GM18868 (cell line): ENCODE results near the gene TCEAL1.
"Not testable (repeated sequence)": the region's sequence is repeated elsewhere in the genome, so short reads cannot be mapped to it uniquely, and the experiment has no call there.

ENCODE experiments used
- ATAC-seq: cut with Tn5 transposase; IDR thresholded peaks from one replicate; pipeline ENCODE4 v1.9.1; 2021; ENCODE audit warnings: mild to moderate bottlenecking, moderate library complexity; ENCODE audit not compliant: unreplicated experiment

Gene TCEAL1, protein sequence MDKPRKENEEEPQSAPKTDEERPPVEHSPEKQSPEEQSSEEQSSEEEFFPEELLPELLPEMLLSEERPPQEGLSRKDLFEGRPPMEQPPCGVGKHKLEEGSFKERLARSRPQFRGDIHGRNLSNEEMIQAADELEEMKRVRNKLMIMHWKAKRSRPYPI

DNA sequence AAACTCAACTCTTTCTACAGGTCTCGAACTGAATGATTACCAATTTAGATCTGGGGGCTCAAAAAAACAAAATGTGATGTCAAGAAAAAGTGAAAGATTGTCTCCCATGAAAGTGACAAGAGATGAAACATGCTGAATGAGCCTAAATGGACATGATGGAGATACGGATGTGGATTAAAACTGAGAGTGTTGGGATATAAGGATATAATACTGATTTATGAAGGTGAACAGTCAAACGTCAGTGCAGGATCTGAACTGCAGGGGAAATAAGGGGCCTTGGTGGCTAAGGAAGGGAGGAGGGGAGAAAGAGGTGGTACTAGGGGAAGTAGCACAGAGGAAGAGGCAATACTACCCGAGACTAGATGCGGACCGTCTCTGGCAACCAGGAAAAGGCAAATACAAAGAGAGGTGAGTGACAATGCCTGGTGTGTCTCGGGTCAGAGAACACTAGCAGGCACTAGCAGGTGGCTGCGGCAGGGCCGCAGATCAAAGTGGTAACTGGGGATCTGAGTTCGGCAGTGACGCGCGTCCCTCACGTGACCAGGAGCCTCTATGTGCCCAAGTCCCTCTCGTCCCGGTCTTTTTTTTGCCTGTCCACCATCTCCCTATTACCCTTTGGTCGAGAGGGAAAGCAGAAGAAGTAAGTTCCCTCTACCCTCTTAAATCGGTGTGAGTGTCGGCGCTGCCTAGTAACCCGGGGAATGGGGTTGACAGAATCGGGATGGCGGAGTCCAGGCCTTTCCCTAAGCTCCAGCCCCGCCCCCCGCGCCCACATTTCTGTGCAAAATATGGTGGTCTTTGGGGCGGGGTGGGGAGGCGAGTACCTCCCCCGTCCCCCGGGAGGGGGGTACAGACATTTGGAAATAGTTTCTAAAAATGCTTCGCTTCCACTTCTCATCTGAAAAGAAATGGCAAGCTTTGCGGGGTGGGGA lies at the start of gene TCEAL1:
TCEAL1 (plus strand) TSS at position 590 of the 932 bp plus-strand sequence. CDS start 942 bp downstream, outside the sequence.
- peak; percentile 58 for ATAC-seq

DNA sequence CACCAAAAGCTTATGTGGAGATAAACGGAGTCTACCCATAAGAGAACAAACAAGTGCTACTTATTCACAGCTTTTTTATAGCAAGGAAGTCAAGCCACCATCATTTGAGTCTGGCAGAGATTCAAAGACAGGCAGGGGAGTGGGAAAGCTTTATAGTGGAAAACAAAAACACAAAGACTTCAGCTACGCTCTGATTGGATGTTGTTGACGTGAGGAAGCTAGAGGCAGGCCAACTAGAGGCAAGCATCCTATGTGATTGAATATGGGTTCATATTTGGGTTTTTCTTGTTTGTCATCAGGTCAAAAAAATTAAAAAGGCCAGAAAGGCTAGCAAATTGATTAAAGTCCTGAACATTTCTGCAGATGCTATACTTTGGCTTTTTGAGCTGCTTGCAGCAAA lies 44.2 kb upstream of the TCEAL1 start:
- ATAC-seq: no peak

DNA sequence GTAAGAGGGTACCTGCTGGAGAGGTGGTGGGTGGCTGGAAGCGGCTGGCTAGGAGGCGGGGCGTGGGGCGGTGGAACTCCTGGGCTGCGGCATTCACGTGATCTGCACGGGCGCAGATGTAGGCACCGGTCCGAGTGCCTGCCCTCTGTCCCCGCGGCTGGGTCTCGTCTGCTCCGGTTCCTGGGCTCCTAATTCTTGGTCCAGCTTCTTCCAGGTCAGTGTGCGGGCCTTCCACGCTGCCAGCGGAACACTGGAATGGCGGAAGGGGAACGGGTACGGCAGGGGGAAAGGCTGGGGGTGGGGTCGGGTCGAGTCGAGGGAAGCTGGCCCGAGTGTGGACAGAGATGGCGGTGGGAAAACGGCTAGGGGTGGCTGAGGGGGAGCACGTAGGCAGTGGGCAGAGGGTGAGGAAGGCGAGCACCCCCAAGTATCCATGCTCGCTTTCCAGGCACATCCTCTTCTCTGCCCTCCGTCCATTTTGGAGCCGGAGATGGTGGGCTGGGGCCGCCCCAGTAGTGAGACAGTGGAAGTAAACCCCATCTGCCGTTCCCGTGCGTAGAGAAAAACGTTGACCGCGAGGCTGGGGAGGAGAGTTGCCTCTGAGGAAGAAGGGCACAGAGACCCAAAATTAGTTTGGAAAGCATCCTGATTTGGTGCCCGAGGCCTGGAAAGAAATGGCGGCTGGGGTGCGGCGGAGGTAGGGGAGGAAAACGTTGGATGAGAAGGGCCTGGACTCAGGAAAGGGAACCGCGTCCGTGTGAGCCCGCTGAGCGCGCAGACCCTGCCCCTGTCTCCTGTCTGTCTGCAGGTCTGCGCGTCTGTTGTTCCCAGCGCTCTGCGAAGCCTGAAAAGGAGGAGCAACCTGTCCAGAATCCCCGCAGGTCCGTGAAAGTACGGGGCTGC lies 43.1 kb upstream of the TCEAL1 start, which contains the start of gene TCEAL4:
TCEAL4 (plus strand) TSS at position 105 of the 903 bp plus-strand sequence. CDS start 1,161 bp downstream, outside the sequence.
- peak; percentile 94 for ATAC-seq

DNA sequence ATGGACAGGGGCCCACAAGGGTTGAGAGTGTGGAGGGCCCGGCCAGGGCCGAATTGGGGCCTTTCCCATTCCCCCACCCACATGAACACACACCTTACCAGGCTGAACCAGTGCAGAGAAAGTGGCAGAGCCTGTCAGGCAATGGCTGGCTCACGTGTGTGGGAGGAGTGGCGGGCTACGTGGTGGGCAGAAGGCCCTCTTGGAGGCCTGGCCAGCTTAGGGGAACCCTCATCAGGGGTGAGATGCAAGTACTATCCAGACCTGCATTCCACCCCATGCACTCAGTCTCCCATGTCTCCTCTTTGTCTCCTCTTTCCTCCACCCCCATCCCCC lies 42.5 kb upstream of the TCEAL1 start:
- peak; percentile 49 for ATAC-seq

DNA sequence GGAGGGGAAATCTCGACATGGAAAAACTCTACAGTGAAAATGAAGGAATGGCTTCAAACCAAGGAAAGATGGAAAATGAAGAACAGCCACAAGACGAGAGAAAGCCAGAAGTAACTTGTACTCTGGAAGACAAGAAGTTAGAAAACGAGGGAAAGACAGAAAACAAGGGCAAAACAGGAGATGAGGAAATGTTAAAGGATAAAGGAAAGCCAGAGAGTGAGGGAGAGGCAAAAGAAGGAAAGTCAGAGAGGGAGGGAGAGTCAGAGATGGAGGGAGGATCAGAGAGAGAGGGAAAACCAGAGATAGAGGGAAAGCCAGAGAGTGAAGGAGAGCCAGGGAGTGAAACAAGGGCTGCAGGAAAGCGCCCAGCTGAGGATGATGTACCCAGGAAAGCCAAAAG lies 42.1 kb upstream of the TCEAL1 start:
- ATAC-seq: no peak

DNA sequence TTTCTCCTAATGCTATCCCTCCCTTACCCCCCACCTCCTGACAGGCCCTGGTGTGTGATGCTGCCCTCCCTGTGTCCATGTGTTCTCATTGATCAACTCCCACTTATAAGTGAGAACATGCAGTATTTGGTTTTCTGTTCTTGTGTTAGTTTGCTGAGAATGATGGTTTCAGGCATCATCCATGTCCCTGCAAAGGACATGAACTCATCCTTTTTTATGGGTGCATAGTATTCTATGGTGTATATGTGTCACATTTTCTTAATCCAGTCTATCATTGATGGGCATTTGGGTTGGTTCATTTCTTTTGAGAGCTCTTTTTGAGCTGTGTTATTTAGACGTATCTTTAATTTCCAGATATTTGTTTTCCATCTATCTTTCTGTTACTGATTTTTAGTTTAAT lies 36.5 kb upstream of the TCEAL1 start:
- not testable (repeated sequence) for ATAC-seq

DNA sequence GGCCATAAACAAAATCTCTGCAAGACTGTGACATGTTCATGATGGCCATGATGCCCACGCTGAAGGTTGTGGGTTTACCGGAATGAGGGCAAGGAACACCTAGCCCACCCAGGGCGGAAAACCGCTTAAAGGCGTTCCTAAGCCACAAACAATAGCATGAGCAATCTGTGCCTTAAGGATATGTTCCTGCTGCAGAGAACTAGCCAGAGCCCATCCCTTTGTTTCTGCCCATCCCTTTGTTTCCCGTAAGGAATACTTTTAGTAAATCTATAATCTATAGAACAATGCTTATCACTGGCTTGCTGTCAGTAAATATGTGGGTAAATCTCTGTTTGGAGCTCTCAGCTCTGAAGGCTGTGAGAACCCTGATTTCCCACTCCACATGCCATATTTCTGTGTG lies 33.6 kb upstream of the TCEAL1 start:
- ATAC-seq: not testable (repeated sequence)

DNA sequence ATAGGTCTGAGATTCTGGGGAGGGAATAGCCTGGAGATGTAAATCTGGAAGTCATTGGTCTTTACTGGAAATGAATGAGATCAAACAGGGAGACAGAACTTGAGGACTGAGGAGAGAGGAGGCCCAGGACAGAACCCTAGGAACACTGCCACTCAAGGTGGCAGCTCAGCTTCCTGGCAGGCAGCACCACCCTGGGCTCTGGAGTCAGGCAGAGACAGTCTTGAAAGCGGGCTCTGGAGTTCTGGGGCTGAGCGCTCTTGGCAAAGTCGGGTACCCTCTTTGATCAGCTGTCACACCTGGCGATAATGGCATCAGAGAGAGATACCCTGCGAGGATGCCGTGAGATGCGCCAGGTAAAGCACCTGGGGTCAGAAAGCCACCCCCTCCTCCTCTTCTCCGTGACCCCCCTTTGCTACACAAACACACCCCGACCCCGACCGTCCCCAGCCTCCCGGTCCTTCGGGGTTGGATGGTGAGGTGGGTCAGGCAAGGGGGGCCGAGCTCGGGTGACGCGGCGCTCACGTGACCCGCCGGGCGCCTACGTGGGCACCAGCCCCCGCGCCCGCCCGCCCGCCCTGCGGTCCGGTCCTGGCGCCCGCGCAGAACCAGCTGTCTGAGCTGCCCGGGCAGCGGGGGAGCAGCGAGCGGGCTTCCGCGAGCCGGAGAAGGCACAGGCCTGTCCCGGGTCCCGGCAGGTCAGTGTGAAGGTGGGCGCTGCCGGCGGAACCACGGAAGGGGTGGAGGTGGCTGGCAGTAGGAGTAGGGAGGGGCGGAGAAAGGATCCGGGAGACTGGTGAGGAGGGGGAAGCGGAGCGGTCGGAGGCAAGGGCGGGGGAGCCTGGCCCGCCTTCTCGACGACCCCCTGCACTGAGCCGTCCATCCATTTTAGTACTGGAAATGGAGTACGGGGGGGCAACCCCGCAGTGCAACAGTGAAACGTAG lies 21.1 kb upstream of the TCEAL1 start, which contains the start of gene TCEAL3:
TCEAL3 (plus strand) TSS at position 600 of the 942 bp plus-strand sequence. CDS start 1,102 bp downstream, outside the sequence.
- ATAC-seq: peak; percentile 82

DNA sequence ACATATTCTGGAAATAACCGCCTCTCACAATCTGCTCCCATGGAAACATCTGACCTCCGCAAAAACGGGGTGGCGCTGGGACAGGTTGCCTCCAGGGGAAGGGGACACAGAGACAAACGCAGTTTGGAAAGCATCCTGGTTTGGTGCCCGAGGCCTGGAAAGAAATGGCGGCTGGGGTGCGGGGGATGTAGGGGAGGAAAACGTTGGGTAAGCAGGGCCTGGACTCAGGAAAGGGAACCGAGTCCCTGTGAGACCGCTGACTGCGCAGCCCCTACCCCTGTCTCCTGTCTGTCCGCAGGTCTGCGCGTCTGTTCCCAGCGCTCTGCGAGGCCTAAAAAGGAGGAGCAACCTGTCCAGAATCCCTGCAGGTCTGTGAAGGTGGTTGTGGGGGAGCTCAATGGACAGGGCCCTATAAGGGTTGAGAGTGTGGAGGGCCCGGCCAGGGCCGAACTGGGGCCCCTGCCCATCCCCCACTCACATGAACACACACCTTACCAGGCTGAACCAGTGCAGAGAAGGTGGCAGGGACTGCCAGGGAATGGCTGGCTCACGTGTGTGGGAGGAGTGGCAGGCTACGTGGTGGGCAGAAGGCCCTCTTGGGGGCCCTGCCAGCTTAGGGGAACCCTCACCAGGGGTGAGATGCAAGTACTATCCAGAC lies 20.3 kb upstream of the TCEAL1 start:
- ATAC-seq: peak; percentile 25

DNA sequence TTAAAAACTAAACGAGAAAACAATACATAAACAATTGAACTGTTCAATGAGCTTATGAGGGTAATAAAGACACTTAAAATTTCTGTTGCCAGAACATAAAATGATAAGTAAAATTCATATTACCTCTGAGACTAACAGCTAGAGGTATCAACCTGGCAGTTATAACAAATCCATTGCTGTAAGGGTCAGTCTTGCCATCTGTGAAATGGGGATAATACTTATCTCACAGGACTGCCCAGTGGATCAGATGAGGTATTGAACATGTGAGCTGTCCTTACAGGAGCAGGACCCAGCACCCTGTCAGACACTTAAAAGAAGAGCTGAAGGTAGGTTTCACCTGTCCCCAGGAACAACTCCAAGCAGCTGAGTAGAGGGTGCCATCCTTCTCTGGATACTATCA lies 18.5 kb upstream of the TCEAL1 start:
- no peak for ATAC-seq

DNA sequence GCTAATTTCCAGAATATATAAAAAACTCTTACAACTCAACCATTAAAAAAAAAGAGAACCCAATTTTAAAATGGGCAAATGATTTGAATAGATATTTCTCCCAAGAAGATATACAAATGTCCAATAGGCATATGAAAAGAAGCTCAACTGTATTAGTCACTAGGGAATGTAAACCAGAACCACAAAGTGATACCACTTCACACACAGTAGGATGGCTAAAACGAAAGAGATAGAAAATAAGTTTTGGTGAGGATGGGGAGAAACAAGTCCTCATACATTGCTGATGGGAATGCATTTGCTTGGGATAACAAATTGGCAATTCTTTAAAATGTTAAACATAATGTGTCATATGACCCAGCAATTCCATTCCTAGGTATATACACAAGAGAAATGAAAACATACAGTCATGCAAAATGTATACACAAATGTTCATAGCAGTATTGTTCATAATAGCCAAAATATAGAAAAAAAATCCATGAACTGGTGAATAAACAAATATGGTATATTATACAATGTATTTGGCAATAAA lies 15.3 kb upstream of the TCEAL1 start:
- ATAC-seq: no peak

DNA sequence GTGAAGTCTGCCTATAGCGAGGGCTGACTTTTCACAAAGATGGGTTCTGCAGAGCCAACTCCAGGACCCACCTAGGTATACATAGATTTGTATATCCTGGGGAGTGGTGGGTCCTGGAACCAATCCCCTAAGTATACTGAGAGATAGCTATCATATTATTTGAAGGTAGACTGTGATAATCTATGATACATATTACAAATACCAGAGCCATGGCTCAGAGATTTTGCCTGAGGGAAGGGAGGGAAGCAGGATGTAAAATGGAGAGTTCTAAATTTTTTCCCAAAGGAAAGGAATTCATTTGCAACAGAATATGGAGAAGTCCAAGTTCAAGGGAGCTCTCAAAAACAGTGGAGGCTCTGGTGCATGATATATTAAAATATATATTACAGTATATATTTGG lies 13.8 kb upstream of the TCEAL1 start:
- no peak for ATAC-seq

DNA sequence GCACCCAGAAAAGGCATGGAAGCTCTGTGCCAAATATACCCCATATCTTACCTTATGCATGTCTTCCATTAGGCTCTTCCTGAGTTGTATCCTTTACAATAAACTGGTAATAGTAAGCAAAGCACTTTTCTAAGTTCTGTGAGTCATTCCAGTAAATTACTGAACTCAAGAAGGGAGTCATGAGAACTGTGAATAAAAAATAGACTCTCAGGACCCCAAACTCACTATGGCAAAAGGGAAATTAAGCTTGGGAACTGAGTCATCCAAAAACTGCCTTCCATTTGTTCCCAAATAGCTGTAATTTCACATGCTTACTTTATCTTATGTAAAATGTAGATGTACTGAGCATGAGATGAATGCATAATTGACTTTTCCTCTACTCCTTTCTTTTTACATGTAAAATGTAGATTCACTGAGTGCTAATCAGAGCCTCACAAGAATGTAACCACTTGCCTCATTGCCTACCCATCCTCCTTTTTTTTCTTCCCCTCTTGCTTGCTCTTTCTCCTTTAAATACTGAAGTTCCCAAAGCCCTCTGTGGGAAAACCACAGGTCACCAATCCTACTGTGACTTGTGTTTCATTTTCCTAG lies 12.9 kb upstream of the TCEAL1 start:
- ATAC-seq: peak; percentile 50

DNA sequence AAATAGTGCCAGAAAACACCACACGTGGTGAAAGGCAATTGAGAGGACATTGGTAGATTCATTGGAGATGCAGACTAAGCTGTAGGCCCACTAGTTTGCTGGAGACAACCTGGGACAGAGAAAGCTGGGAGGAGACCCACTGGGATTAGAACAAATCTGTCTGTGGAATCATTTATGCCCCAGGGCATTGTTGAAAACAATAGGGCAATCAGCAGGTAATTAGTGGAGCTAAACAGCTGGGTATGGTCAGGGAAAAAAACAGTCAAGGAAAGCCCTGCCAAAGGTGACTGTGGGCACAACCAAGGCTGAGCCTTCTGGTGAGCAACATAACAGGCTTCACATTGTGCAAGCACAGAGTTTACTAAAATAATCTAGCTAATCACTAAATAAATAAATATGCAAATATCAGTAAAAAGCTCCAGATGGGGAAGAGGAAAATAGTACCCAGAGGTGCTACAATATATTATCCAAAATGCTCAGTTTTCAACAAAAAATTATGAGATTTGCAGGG lies 12.0 kb upstream of the TCEAL1 start:
- no peak for ATAC-seq

DNA sequence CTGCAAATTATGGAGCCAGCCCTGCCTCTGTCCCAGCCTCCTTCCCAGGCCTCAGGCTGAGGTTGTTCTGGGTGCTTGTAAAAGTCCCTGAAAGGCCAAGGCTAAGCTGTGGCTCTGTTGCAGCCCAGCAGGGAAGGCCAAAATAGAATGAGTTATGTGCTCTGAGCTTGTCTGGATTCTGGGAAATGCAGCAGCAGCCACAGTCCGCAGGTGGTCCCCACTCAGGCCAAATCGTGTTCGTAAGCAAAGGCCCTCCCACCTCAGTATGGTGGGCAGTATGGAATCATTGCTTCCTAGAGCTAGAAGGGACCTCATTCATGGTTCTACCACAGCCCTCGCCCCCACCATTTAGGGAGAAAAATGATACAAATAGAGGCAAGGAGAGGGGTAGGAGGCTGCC lies 4.7 kb upstream of the TCEAL1 start:
- ATAC-seq: no peak

DNA sequence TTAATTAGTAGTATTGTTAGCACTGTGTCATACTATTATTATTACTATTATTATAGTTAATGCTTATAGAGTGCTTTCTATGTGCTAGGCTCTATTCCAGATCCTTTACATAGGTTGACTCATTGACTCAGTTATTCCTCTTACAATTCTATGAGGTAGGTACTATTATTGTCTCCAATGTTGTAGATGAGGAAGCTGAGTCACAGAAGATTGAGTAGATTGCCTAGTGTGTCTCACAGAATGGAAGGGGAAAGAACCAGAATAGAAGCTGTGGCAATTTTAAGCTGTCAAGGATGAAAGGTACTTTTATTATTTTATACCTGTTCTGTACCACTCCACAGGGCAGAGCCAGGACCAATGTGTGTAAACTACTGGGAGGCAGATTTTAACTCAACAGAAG lies 1.9 kb upstream of the TCEAL1 start:
- ATAC-seq: no peak

DNA sequence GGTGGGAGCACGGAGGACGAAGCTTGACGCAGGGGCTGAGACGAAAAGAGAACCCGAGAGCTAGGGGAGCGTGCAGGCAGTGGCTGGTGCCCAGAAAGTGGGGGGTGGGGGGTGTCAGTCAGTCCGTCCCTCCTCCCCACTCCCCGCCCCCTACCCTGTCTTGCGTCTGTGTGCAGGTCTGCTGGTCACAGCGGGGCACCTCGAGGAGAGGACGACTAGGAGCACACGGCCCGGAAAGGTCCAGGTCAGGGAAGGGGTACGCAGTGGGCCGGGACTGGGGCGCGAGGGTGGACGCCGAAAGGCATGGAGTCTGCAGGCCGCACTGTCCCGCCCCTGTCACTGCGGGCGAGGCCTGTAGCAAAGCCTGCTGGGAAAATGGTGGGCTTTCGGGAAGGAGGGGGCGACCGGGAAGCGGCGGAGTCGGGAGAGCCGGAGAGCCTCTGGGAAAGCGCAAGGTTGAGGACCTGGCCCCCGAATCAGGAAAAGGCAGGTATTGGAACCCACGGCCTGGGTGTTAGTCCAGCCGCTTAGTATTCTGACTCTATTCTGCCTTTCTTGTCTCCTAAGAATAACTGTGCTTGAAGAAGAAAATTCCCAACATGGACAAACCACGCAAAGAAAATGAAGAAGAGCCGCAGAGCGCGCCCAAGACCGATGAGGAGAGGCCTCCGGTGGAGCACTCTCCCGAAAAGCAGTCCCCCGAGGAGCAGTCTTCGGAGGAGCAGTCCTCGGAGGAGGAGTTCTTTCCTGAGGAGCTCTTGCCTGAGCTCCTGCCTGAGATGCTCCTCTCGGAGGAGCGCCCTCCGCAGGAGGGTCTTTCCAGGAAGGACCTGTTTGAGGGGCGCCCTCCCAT lies 769 bp downstream of the TCEAL1 start:
- ATAC-seq: peak; percentile 39

DNA sequence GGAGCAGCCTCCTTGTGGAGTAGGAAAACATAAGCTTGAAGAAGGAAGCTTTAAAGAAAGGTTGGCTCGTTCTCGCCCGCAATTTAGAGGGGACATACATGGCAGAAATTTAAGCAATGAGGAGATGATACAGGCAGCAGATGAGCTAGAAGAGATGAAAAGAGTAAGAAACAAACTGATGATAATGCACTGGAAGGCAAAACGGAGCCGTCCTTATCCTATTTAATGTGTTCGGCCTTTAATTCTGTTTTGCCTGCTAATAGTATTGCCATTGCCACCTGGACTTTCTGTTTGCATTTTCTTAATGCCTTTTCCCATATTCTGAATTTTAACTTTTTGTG lies 1.4 kb downstream of the TCEAL1 start:
- no peak for ATAC-seq
